ENCODE measurements around the gene PUM2. TPM values are rescaled to one million over a fixed set of nuclear protein-coding genes. Genes with fewer than 3 reads are reported as not detected.
"Not testable (repeated sequence)": the region's sequence is repeated elsewhere in the genome, so short reads cannot be mapped to it uniquely, and the experiment has no call there.

Gene PUM2
- total and polyA plus RNA-seq, 12 donors, result 12.4 to 79.1 (median 67.6) TPM

- H3K4me1 ChIP-seq, result peaks cover 3 to 29% (median 16%) of the 10 kb centered on the region in 9 donors
- H3K27me3 ChIP-seq, result no peaks in the 10 kb centered on the region
- peak overlapping the region in 6 of 10 donors; percentile 31 to 58 (median 52) for H3K27ac ChIP-seq
- no peak overlapping the region for H3K4me3 ChIP-seq
- no peaks in the 10 kb centered on the region for H3K9me3 ChIP-seq
- intact Hi-C loops (cut with DNase I), result loop anchor here in 2 of 10 donors (2.0 to 5.0 kb wide), 3 partner anchors 32 to 263 kb away; no protein-coding TSS in a partner anchor
- WGBS, 2 donors, result 16 to 20% methylated on average over 13 of the region's 13 CpGs
- peak; percentile 92 to 99 (median 96) for ATAC-seq
- peak; percentile 67 to 92 (median 79) for TF ChIP-seq CTCF (IDR thresholded peaks at IDR 0.05)
- H3K36me3 ChIP-seq, result no peaks in the 10 kb centered on the region
- peak; percentile 85 to 87 for DNase-seq
These were observed 28.4 kb upstream of the PUM2 start for GRCh38 chr2:20378891-20379519.

- Histone ChIP-seq H3K27ac (peak overlapping the region in 1 of 10 donors; percentile 54), H3K4me3 (no peak overlapping the region), H3K4me1 (peaks cover 3 to 29% (median 16%) of the 10 kb centered on the region in 9 donors), H3K9me3 (no peaks in the 10 kb centered on the region), H3K27me3 (no peaks in the 10 kb centered on the region), H3K36me3 (no peaks in the 10 kb centered on the region)
- TF ChIP-seq CTCF (IDR thresholded peaks at IDR 0.05), result no peak
- WGBS, 2 donors, result 77 to 80% methylated on average over 8 of the region's 8 CpGs
- no peak for DNase-seq
- intact Hi-C loops (cut with DNase I), result loop anchor here in 2 of 10 donors (2.0 to 5.0 kb wide), 3 partner anchors 32 to 264 kb away; no protein-coding TSS in a partner anchor
- no peak for ATAC-seq
These were observed 27.7 kb upstream of the PUM2 start for GRCh38 chr2:20378341-20378740.

- intact Hi-C loops (cut with DNase I), result loop anchor here in 2 of 10 donors (2.0 to 5.0 kb wide), 3 partner anchors 33 to 265 kb away; no protein-coding TSS in a partner anchor
- H3K4me3 ChIP-seq, result no peak overlapping the region
- DNase-seq, result no peak
- peaks cover 0 to 3% (median 0%) of the 10 kb centered on the region in 7 donors for H3K27me3 ChIP-seq
- no peak overlapping the region for H3K27ac ChIP-seq
- 80 to 84% methylated on average over 4 of the region's 4 CpGs for WGBS, 2 donors
- no peaks in the 10 kb centered on the region for H3K9me3 ChIP-seq
- no peaks in the 10 kb centered on the region for H3K36me3 ChIP-seq
- ATAC-seq, result no peak
- TF ChIP-seq CTCF (IDR thresholded peaks at IDR 0.05), result no peak
- H3K4me1 ChIP-seq, result peaks cover 3 to 29% (median 16%) of the 10 kb centered on the region in 9 donors
These were observed 27.1 kb upstream of the PUM2 start for GRCh38 chr2:20377741-20378140.

- H3K36me3 ChIP-seq, H3K27me3 ChIP-seq, DNase-seq, H3K4me3 ChIP-seq, H3K27ac ChIP-seq, H3K9me3 ChIP-seq, ATAC-seq: not testable (repeated sequence)
- H3K4me1 ChIP-seq, result peaks cover 3 to 17% (median 8%) of the 10 kb centered on the region in 9 donors
- intact Hi-C loops (cut with DNase I), result loop anchor here in 2 of 10 donors (5.0 kb wide), 2 partner anchors 62 to 267 kb away; no protein-coding TSS in a partner anchor
- WGBS, 2 donors, result 81 to 86% methylated on average over 12 of the region's 13 CpGs
These were observed 24.3 kb upstream of the PUM2 start for GRCh38 chr2:20374982-20375381.
